ENCODE data around the gene ANKS6. TPM values are rescaled to one million over a fixed set of nuclear protein-coding genes. Genes with fewer than 3 reads are reported as not detected.

Gene ANKS6
- total and polyA plus RNA-seq, 2 of the 4 experiments (the other 2 are of a cell fraction) = 9.0 to 23.6 TPM

- Histone ChIP-seq H3K36me3 (ENCODE audit: control insufficient read depth, insufficient read depth, low read length) (peaks cover 16% of the 10 kb centered on the region), H4K91ac (ENCODE audit: insufficient read depth, low read depth, low read length) (no peak overlapping the region), H4K20me1 (ENCODE audit: insufficient read depth, low read length) (peaks cover 25% of the 10 kb centered on the region), H2BK15ac (ENCODE audit: low read depth, low read length) (no peak overlapping the region), H3K4me2 (ENCODE audit: low read depth, low read length) (no peak overlapping the region), H4K8ac (ENCODE audit: low read depth in 2 of 2, low read length in 2 of 2) (no peak overlapping the region), H3K9me1 (ENCODE audit: insufficient read depth, low read length) (peaks cover 27% of the 10 kb centered on the region), H3K4me3 (ENCODE audit: insufficient read depth, low read depth, low read length) (no peak overlapping the region), H2AK9ac (replicated peaks; ENCODE audit: low read depth, low read length, poor library complexity) (no peak overlapping the region), H3K79me1 (ENCODE audit: low read depth in 1 of 2, low read length in 2 of 2) (peaks cover 41 to 68% of the 10 kb centered on the region in 2 experiments), H2BK120ac (ENCODE audit: low read depth, low read length) (no peak overlapping the region), H3K56ac (ENCODE audit: extremely low read depth, insufficient read depth, low read length) (no peak overlapping the region), H3K9ac (ENCODE audit: low read depth, low read length) (no peak overlapping the region), H3K14ac (replicated peaks; ENCODE audit: low read depth, low read length) (no peak overlapping the region), H2AFZ (replicated peaks; ENCODE audit: low read length, poor library complexity) (peak overlapping the region; percentile 5), H3K23ac (ENCODE audit: low read depth, low read length) (no peak overlapping the region), H3K27ac (ENCODE audit: insufficient read depth, low read length) (no peak overlapping the region), H3K4ac (ENCODE audit: low read depth, low read length) (no peak overlapping the region), H3K9me3 (ENCODE audit: control insufficient read depth, insufficient read depth, low read length) (no peaks in the 10 kb centered on the region), H2BK5ac (ENCODE audit: low read depth, low read length, poor library complexity, severe bottlenecking) (no peak overlapping the region), H3K27me3 (ENCODE audit: control insufficient read depth, insufficient read depth, low read length) (no peaks in the 10 kb centered on the region), H3K18ac (ENCODE audit: low read depth, low read length) (no peak overlapping the region), H4K5ac (ENCODE audit: low read depth, low read length) (no peak overlapping the region), H3K4me1 (ENCODE audit: control insufficient read depth, insufficient read depth, low read length) (peaks cover 6% of the 10 kb centered on the region), H2BK20ac (ENCODE audit: low read depth, low read length) (0 out of 2 replicates have a peak overlapping the region, but pooled peaks have one; percentile 9), H2AK5ac (ENCODE audit: low read depth, low read length) (0 out of 2 replicates have a peak overlapping the region, but pooled peaks have one; percentile 71)
- in situ Hi-C loops (cut with MboI; ENCODE audit: low sequenced_read_pairs) (no loop called here), intact Hi-C loops (cut with micrococcal nuclease) (loop anchor here (5.0 kb wide), 2 partner anchors 473 to 583 kb away; no protein-coding TSS in a partner anchor), dilution Hi-C loops (cut with HindIII; ENCODE audit: low sequenced_read_pairs, unreplicated experiment) (no loop called here)
- DNase-seq (no peak), ATAC-seq (ENCODE audit: low read depth) (no peak)
- WGBS, 2 experiments (ENCODE audit: extremely low coverage in 2 of 2, insufficient read length in 1 of 2) = 100% methylated on average over 5 of the region's 25 CpGs; no CpG with 5 or more reads in 1 of the 2 experiments
- TF ChIP-seq CHD1 (IDR thresholded peaks at IDR 0.05; ENCODE audit: low read depth, low read length) (no peak), POLR2A (IDR thresholded peaks at IDR 0.05; ENCODE audit: low read depth, low read length) (no peak), CEBPB (IDR thresholded peaks at IDR 0.05; ENCODE audit: low read depth, low read length) (no peak), CTCF (conservative IDR thresholded peaks at IDR 0.05; ENCODE audit: low read depth, low read length) (no peak), MAZ (IDR thresholded peaks at IDR 0.05; ENCODE audit: borderline replicate concordance, low read depth, low read length) (no peak), BHLHE40 (IDR thresholded peaks at IDR 0.05; ENCODE audit: low read depth, low read length) (no peak), MAFK (IDR thresholded peaks at IDR 0.05; ENCODE audit: low read depth, low read length) (no peak), RCOR1 (IDR thresholded peaks at IDR 0.05; ENCODE audit: insufficient replicate concordance, low read length) (no peak), FOS (IDR thresholded peaks at IDR 0.05; ENCODE audit: low read depth, low read length) (no peak), MXI1 (IDR thresholded peaks at IDR 0.05; ENCODE audit: borderline replicate concordance, low read depth, low read length) (no peak), NFE2L2 (IDR thresholded peaks at IDR 0.05; ENCODE audit: low read depth, low read length) (no peak), RFX5 (IDR thresholded peaks at IDR 0.05; ENCODE audit: low read depth, low read length) (no peak), USF2 (IDR thresholded peaks at IDR 0.05; ENCODE audit: low read depth, low read length) (no peak), RAD21 (IDR thresholded peaks at IDR 0.05; ENCODE audit: low read length) (no peak), SMC3 (IDR thresholded peaks at IDR 0.05; ENCODE audit: low read depth, low read length) (no peak), ELK1 (IDR thresholded peaks at IDR 0.05; ENCODE audit: borderline replicate concordance, low read depth, low read length) (no peak)
- CTCF ChIA-PET = no interaction called here
- BruUV-seq (replicated peaks) = no TSS peak
- POLR2A ChIA-PET (ENCODE audit: unreplicated experiment) = no interaction called here
Observed at GRCh38 chr9:98790134-98790841, 6.1 kb downstream of the ANKS6 start.

Data from IMR-90 (cell line).